ENCODE results near the gene TPPP.

DNA sequence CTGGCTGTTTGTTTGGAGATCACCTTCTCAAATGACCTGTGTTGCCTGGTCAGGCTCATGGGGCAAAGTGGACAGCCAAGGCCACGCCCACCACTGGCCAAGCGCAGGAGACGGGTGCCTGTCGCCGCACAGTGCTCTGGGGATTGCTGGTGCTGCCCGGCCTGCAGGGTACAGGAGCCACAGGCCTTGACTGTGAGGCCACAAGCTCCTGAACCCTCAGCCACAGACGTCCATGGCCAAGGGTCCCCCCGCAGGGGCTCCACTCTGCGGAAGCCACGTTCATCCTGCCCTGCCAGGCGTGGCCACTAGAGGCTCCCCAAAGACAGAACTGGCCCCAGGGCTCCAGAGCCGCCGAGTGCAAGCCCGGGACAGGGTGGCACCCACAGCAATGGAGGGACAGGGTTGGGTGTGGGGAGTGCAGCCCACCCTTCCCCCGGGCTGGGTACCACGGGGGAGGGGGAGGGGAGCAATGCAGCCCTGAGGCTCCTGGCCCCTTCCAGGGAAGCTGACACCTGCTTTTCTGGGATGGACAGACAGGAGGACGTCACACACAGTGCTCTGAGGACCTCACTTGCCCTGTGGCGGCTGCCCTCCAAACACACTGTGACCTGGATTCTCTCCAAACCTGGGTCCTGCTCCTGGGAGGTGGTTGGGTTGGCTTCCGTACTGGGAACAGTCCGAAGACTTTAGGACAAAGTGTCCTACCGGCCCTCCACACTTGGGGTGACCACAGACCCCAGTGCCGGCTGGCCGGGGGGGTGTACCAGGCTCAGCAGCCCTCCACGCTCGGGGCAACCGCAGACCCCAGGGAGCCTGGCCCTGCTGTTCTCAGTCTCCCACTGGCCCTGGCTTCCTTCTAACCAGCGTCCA is 21.5 kb downstream of the TPPP start:
- TF ChIP-seq CTCF (IDR thresholded peaks at IDR 0.05): peak; percentile 85 to 88 (median 86)
- TF ChIP-seq EP300 (IDR thresholded peaks at IDR 0.05): no peak

Data from ovary (tissue), 3 donors.